HepG2 (cell line): Measurements from ENCODE around the gene VWA3A. TPM values are rescaled to one million over a fixed set of nuclear protein-coding genes. Genes with fewer than 3 reads are reported as not detected.

Experiments
- AHR ChIP-seq: IDR thresholded peaks from 2 replicates; pipeline ENCODE4 v1.6.1; 2018; ENCODE audit warnings: missing genetic modification reagents, missing compliant biosample characterization
- HNF4G ChIP-seq, 2 experiments: sonication (generic) in 1 of 2; formaldehyde crosslinking in 1 of 2; IDR thresholded peaks; 2 replicates each; pipeline versions ENCODE4 v1.4.0 to v1.6.1; 2011 to 2020; ENCODE audit warnings: borderline replicate concordance in 2 of 2, low read depth in 2 of 2, mild to moderate bottlenecking in 2 of 2, low read length in 1 of 2, missing genetic modification reagents in 1 of 2, moderate library complexity in 1 of 2
- HOXA3 ChIP-seq: sonication (generic); formaldehyde crosslinking; IDR thresholded peaks from 2 replicates; pipeline ENCODE4 v1.5.0; 2020; ENCODE audit warnings: missing genetic modification reagents
- MTA1 ChIP-seq: sonication (generic); formaldehyde crosslinking; IDR thresholded peaks from 2 replicates; pipeline ENCODE4 v1.4.0; 2020; ENCODE audit warnings: missing genetic modification reagents, mild to moderate bottlenecking, borderline replicate concordance
- MTF2 ChIP-seq: sonication (generic); formaldehyde crosslinking; IDR thresholded peaks from 2 replicates; pipeline ENCODE4 v1.5.0; 2020; ENCODE audit warnings: missing genetic modification reagents, borderline replicate concordance
- MYNN ChIP-seq: sonication (generic); formaldehyde crosslinking; IDR thresholded peaks from 2 replicates; pipeline ENCODE4 v1.4.0; 2020; ENCODE audit warnings: mild to moderate bottlenecking, low read depth, missing genetic modification reagents
- NR2C2 ChIP-seq: sonication (generic); formaldehyde crosslinking; IDR thresholded peaks from 2 replicates; pipeline ENCODE4 v1.4.0; 2020; ENCODE audit warnings: missing genetic modification reagents, mild to moderate bottlenecking, moderate library complexity, borderline replicate concordance
- RAD51 ChIP-seq: fragments of 450-650 bp; IDR thresholded peaks from 2 replicates; pipeline ENCODE4 v1.6.1; 2016; ENCODE audit warnings: borderline replicate concordance
- TBX3 ChIP-seq: fragments of 450-650 bp; IDR thresholded peaks from 2 replicates; pipeline ENCODE4 v1.6.1; 2017; ENCODE audit warnings: antibody characterized with exemption, mild to moderate bottlenecking, inconsistent platforms, borderline replicate concordance
- TEAD3 ChIP-seq: optimal IDR thresholded peaks from 2 replicates; pipeline ENCODE3; 2016; ENCODE audit warnings: borderline replicate concordance
- ZNF121 ChIP-seq: sonication (generic); formaldehyde crosslinking; IDR thresholded peaks from 2 replicates; pipeline ENCODE4 v1.5.0; 2020; ENCODE audit warnings: mild to moderate bottlenecking, missing genetic modification reagents
- ZNF230 ChIP-seq: sonication (generic); formaldehyde crosslinking; IDR thresholded peaks from 2 replicates; pipeline ENCODE4 v1.4.0; 2020; ENCODE audit warnings: mild to moderate bottlenecking, missing genetic modification reagents
- ZNF383 ChIP-seq: sonication (generic); formaldehyde crosslinking; IDR thresholded peaks from 2 replicates; pipeline ENCODE4 v1.4.0; 2020; ENCODE audit warnings: missing genetic modification reagents, mild to moderate bottlenecking, borderline replicate concordance
- ZNF737 ChIP-seq: sonication (generic); formaldehyde crosslinking; IDR thresholded peaks from 2 replicates; pipeline ENCODE4 v1.5.0; 2020; ENCODE audit warnings: missing genetic modification reagents, mild to moderate bottlenecking, borderline replicate concordance
- polyA plus RNA-seq, 8 experiments: library from polyadenylated mRNA; depleted of rRNA in 3 of 8; stranded (reverse) in 7 of 8; unstranded in 1 of 8; fragments of >200 nt; fragmentation: Illumina TruSeq in 4 of 8; extraction: Trizol in 4 of 8; gene quantifications; 2 replicates each; pipeline versions ENCODE4 v1.2.1 to v1.2.3, GENCODE V29; 2011 to 2016; ENCODE audit warnings: low read depth in 4 of 8, missing spikeins in 1 of 8, mixed read lengths in 1 of 8; ENCODE audit not compliant: insufficient read depth in 1 of 8
- total RNA-seq, 5 experiments: library from RNA; depleted of rRNA; stranded (reverse); fragments of >200 nt; fragmentation: Illumina TruSeq; extraction: Trizol; gene quantifications; 2 replicates each; pipeline ENCODE4 v1.2.3, GENCODE V29; 2016; ENCODE audit warnings: low read depth in 1 of 5
- TF ChIP-seq, protein P1 (sequence below): sonication (generic); formaldehyde crosslinking; IDR thresholded peaks from 2 replicates; pipeline ENCODE4 v1.8.1; 2023; ENCODE audit warnings: mild to moderate bottlenecking, moderate library complexity, missing genetic modification reagents
- TF ChIP-seq, protein P2 (sequence below): sonication (generic); formaldehyde crosslinking; IDR thresholded peaks from 2 replicates; pipeline ENCODE4 v1.4.0; 2020; ENCODE audit warnings: missing genetic modification reagents, borderline replicate concordance
- TF ChIP-seq, protein P3 (sequence below): sonication (generic); formaldehyde crosslinking; IDR thresholded peaks from 2 replicates; pipeline ENCODE4 v1.4.0; 2020; ENCODE audit warnings: mild to moderate bottlenecking, missing genetic modification reagents
- TF ChIP-seq, protein P4 (sequence below): IDR thresholded peaks from 2 replicates; pipeline ENCODE4 v1.6.1; 2016
- TF ChIP-seq, protein P5 (sequence below): sonication (generic); formaldehyde crosslinking; conservative IDR thresholded peaks from 2 replicates; pipeline ENCODE4 v1.8.1; 2023; ENCODE audit warnings: missing genetic modification reagents
- TF ChIP-seq, protein P6 (sequence below): IDR thresholded peaks from 2 replicates; pipeline ENCODE4 v1.6.1; 2016; ENCODE audit warnings: low read depth, borderline replicate concordance

Gene VWA3A
- total and polyA plus RNA-seq, 2 of the 13 experiments (the other 11 are each of a cell fraction or from before 2014, with no cell fraction given), result 0.03 to 0.07 TPM

DNA sequence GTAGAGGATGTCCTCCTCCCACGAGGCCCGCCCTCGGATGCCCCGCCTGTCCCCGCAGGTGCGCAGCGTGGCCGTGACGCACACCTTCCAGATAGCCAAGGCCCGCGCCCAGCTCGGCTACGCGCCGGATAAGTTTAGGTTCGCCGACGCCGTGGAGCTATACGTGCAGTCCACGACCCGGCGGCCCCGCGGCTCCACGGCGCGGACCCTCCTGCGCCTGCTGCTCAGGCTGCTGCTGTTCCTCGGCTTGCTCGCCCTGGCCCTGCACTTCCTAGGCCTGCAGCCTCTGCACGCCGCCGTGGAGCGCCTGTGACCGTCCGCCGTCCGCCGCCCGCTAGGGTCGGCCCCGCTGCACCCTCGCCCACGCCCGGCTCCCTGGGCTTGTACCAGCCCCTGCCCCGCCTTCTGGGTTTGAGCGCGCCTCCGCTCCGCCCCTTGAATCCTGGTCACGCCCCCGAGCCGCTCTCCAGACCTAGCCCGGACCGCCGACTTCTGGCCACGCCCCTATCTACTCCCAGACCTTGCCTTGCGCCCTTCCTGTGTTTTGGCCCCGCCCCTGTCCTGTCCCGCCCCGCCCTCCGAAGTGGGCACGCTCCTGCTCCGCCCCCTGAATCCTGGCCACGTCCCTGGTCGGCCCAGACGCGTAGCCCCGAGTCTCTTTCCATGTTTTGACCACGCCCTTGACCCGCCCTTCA lies 97.9 kb downstream of the VWA3A start (continued):
- TF ChIP-seq MTF2 (peak; percentile 78; the same call in 1 of the 2 replicates), ZNF230 (CRISPR knock-in tag) (peak; percentile 95), TEAD3 (peak; percentile 67), ZNF383 (CRISPR knock-in tag) (0 out of 2 replicates have a peak, but pooled peaks have one; percentile 82), MTA1 (CRISPR knock-in tag) (peak; percentile 93), HNF4G (IDR thresholded peaks at IDR 0.05; ENCODE audit: borderline replicate concordance, low read depth, low read length) (0 out of 2 replicates have a peak, but pooled peaks have one; percentile 27), HNF4G (CRISPR knock-in tag; IDR thresholded peaks at IDR 0.05; ENCODE audit: borderline replicate concordance, low read depth) (peak; percentile 87), HOXA3 (peak; percentile 88), MYNN (CRISPR knock-in tag) (peak; percentile 60; the same call in 1 of the 2 replicates), RAD51 (no peak), NR2C2 (CRISPR knock-in tag) (no peak), ZNF737 (CRISPR knock-in tag) (no peak), AHR (CRISPR knock-in tag) (peak; percentile 51; the same call in 1 of the 2 replicates), ZNF121 (CRISPR knock-in tag) (peak; percentile 41), TBX3 (no peak)
- TF ChIP-seq, protein P1, sequence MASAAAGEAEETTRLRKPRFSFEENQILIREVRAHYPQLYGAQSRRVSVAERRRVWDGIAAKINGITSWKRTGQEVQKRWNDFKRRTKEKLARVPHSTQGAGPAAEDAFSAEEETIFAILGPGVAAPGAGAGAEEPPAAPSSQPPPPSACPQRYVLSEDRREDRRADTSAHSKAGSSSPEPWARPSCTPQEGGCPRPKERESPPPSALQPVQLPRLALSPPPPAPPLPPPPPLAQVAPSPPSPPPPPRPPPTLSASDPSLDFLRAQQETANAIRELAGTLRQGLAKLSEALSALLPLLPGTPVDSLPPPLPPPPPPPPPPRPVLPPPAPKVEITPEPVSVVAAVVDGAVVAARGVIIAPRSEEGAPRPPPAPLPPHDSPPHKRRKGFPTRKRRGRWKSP (CRISPR knock-in tag), result peak; percentile 94
- TF ChIP-seq, protein P2, sequence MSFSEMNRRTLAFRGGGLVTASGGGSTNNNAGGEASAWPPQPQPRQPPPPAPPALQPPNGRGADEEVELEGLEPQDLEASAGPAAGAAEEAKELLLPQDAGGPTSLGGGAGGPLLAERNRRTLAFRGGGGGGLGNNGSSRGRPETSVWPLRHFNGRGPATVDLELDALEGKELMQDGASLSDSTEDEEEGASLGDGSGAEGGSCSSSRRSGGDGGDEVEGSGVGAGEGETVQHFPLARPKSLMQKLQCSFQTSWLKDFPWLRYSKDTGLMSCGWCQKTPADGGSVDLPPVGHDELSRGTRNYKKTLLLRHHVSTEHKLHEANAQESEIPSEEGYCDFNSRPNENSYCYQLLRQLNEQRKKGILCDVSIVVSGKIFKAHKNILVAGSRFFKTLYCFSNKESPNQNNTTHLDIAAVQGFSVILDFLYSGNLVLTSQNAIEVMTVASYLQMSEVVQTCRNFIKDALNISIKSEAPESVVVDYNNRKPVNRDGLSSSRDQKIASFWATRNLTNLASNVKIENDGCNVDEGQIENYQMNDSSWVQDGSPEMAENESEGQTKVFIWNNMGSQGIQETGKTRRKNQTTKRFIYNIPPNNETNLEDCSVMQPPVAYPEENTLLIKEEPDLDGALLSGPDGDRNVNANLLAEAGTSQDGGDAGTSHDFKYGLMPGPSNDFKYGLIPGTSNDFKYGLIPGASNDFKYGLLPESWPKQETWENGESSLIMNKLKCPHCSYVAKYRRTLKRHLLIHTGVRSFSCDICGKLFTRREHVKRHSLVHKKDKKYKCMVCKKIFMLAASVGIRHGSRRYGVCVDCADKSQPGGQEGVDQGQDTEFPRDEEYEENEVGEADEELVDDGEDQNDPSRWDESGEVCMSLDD (CRISPR knock-in tag), result no peak; the same call in 1 of the 2 replicates
- TF ChIP-seq, protein P3, sequence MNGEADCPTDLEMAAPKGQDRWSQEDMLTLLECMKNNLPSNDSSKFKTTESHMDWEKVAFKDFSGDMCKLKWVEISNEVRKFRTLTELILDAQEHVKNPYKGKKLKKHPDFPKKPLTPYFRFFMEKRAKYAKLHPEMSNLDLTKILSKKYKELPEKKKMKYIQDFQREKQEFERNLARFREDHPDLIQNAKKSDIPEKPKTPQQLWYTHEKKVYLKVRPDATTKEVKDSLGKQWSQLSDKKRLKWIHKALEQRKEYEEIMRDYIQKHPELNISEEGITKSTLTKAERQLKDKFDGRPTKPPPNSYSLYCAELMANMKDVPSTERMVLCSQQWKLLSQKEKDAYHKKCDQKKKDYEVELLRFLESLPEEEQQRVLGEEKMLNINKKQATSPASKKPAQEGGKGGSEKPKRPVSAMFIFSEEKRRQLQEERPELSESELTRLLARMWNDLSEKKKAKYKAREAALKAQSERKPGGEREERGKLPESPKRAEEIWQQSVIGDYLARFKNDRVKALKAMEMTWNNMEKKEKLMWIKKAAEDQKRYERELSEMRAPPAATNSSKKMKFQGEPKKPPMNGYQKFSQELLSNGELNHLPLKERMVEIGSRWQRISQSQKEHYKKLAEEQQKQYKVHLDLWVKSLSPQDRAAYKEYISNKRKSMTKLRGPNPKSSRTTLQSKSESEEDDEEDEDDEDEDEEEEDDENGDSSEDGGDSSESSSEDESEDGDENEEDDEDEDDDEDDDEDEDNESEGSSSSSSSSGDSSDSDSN (CRISPR knock-in tag), result peak; percentile 99
- TF ChIP-seq, protein P4, sequence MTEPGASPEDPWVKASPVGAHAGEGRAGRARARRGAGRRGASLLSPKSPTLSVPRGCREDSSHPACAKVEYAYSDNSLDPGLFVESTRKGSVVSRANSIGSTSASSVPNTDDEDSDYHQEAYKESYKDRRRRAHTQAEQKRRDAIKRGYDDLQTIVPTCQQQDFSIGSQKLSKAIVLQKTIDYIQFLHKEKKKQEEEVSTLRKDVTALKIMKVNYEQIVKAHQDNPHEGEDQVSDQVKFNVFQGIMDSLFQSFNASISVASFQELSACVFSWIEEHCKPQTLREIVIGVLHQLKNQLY (CRISPR knock-in tag), result no peak; the same call in 1 of the 2 replicates
- TF ChIP-seq, protein P5, sequence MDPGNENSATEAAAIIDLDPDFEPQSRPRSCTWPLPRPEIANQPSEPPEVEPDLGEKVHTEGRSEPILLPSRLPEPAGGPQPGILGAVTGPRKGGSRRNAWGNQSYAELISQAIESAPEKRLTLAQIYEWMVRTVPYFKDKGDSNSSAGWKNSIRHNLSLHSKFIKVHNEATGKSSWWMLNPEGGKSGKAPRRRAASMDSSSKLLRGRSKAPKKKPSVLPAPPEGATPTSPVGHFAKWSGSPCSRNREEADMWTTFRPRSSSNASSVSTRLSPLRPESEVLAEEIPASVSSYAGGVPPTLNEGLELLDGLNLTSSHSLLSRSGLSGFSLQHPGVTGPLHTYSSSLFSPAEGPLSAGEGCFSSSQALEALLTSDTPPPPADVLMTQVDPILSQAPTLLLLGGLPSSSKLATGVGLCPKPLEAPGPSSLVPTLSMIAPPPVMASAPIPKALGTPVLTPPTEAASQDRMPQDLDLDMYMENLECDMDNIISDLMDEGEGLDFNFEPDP (CRISPR knock-in tag), result no peak
- TF ChIP-seq, protein P6, sequence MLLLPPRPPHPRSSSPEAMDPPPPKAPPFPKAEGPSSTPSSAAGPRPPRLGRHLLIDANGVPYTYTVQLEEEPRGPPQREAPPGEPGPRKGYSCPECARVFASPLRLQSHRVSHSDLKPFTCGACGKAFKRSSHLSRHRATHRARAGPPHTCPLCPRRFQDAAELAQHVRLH, result 0 out of 2 replicates have a peak, but pooled peaks have one; percentile 34
